ENCODE results near the gene ZNF48.

DNA sequence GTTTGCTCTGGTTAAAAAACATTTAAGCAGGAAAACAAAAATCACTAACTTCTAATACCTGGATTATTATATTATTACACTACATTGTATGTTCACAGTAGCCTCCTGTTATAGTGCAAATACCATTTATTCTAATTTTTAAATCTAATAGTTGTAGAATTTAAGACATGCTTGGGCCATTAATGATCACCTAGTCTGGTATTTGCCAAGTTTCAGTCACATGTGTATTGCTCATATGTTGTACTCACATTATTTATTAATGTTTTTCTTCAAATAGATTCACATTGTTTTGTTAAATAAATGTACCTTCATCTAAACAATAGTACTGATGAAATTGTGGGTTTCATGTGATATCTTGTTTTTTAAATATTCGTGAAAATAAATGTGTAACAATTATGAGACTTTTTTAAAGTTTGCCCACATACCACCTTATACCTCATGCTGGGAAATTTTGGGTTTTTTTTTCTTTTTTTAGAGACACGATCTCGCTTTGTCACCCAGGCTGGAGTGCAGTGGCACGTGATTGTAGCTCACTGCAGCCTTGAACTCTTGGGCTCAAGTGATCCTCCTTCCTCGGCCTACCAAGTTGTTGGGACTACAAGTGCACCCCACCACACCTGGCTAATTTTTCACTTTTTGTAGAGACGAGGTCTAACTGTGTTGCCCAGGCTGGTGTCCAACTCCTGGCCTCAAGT, 18.0 kb downstream of the ZNF48 start:
- TF ChIP-seq CTCF (IDR thresholded peaks at IDR 0.05) (no peak), POLR2A (IDR thresholded peaks at IDR 0.05) (no peak), EP300 (IDR thresholded peaks at IDR 0.05) (no peak)

All from tibial nerve (tissue), 4 donors.